T-helper 1 cell treated with Interleukin-12 subunit alpha and Interleukin-12 subunit beta and Interleukin-4 antibody, amounts not matched to agents 30 μg/mL and 1 μg/mL, for 36 hours (primary cell): ENCODE data around the gene DSC2.
"Not testable (repeated sequence)": the region's sequence is repeated elsewhere in the genome, so short reads cannot be mapped to it uniquely, and the experiment has no call there.

ENCODE experiments used
- H3K27ac Mint-ChIP-seq: one replicate; pipeline ENCODE4 v1.8.0; 2021; ENCODE audit warnings: mild to moderate bottlenecking, mixed read lengths
- H3K27me3 Mint-ChIP-seq: one replicate; pipeline ENCODE4 v1.8.0; 2021; ENCODE audit warnings: low read depth, mixed read lengths
- H3K36me3 Mint-ChIP-seq: one replicate; pipeline ENCODE4 v1.8.0; 2021; ENCODE audit warnings: low read depth, mixed read lengths
- H3K4me1 Mint-ChIP-seq: one replicate; pipeline ENCODE4 v1.8.0; 2021; ENCODE audit warnings: low read depth, mixed read lengths
- H3K4me3 Mint-ChIP-seq: one replicate; pipeline ENCODE4 v1.8.0; 2021; ENCODE audit warnings: mild to moderate bottlenecking, moderate library complexity, mixed read lengths
- H3K9me3 Mint-ChIP-seq: one replicate; pipeline ENCODE4 v1.8.0; 2021; ENCODE audit warnings: mixed read lengths

Gene DSC2

DNA sequence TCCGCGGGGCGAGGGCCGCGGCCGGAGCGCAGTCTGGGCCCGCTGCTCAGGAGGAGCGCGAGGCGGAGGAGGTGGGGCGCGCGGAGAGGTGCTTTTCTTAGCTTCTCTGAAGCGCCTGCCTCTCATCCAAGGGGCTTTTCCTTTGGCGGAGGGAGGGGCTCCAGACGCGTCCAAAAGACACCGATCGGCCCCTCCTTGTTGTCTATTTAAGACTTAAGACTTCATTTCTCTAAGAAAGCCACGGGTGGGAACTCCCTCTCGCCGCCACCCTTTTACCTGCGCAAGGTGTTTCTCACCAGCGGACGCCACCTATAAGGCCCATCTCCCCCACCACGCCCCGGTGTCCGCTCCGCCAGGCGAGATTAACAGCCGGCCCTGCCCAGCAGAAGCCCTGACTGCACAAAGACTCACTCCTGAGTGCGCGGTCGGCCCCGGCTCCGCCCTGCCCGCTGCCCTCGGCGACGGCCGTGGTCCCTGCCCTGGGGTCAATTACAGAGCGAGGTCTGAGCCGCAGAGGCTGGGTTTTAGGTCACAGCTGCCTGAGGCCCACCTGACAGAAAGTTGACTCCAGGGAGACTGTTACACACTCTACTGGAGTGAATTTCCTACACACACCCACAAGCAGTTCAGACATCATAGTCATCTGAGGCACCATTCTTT, at the start of gene DSC2:
DSC2 (minus strand) TSS at position 397 of the 660 bp plus-strand sequence. CDS start 450 bp downstream, outside the sequence.
- Mint-ChIP-seq H3K27ac (no peak within 1 kb of the TSS), H3K27me3 (peaks cover 35% of the 10 kb centered on the region), H3K36me3 (no peaks in the 10 kb centered on the region), H3K4me3 (no peak within 1 kb of the TSS), H3K4me1 (no peaks in the 10 kb centered on the region), H3K9me3 (no peaks in the 10 kb centered on the region)

DNA sequence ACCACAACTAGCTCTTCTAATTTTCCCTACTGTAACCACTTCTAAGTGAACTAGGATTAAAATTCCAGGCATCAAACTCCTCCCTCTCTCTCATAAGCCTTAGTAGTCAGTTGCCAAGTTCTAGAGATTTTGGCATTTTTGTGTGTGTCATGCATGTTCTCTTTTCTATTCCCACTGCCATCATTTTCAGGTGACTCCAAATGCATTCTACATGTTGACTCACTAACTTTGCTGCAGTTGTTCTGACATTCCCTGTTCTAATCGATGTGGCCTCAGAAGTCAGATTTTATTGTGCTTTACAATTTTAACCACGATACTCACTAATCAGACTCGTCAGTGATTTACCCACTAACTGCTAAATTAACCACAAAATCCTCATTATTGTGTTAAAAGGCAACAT, 47.1 kb upstream of the DSC2 start:
- Mint-ChIP-seq H3K9me3 (peaks cover 14% of the 10 kb centered on the region), H3K27ac (no peak overlapping the region), H3K4me1 (no peaks in the 10 kb centered on the region), H3K4me3 (no peak overlapping the region), H3K36me3 (no peaks in the 10 kb centered on the region), H3K27me3 (no peaks in the 10 kb centered on the region)

DNA sequence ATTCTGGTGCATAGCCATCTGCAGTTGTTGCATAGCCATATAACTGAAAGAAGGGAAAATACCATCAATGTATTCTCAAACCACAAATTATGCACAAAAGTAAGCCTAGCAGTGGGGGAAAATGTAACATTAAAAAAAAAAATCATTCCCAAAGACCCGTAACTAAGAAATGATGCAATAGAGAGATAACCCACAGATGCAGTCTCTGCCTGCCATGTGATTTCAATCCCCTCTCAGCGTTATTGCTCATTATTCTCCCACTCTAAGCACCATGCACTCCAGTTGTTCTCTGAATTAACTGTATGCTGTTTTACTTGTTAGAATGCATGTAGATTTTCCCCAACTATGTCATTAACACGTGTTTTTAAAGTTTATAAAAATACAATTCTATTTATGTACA, 46.4 kb upstream of the DSC2 start:
- no peaks in the 10 kb centered on the region for H3K4me1 Mint-ChIP-seq
- H3K36me3 Mint-ChIP-seq, result no peaks in the 10 kb centered on the region
- H3K27ac Mint-ChIP-seq, result no peak overlapping the region
- peaks cover 14% of the 10 kb centered on the region for H3K9me3 Mint-ChIP-seq
- no peaks in the 10 kb centered on the region for H3K27me3 Mint-ChIP-seq
- H3K4me3 Mint-ChIP-seq, result no peak overlapping the region

DNA sequence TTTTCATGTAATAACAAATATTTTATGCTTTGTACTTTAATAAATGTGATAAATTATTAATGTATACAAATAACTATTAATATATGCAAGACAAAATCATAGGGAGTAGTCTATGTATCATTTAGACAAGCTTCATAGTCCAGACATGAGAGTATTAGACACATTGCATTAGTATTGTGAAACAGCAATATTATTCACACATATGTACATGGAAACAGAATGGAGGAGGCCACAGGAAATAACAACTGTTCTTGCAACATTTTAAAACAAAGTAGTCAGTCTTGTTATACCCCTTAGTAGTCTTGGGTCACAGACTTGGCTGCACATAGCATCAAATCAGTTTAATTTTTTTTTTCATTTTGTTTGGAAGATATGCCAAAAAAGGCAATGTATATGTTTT, 44.6 kb upstream of the DSC2 start:
- Mint-ChIP-seq H3K36me3 (no peaks in the 10 kb centered on the region), H3K27ac (no peak overlapping the region), H3K9me3 (peaks cover 14% of the 10 kb centered on the region), H3K4me3 (no peak overlapping the region), H3K27me3 (no peaks in the 10 kb centered on the region), H3K4me1 (no peaks in the 10 kb centered on the region)

DNA sequence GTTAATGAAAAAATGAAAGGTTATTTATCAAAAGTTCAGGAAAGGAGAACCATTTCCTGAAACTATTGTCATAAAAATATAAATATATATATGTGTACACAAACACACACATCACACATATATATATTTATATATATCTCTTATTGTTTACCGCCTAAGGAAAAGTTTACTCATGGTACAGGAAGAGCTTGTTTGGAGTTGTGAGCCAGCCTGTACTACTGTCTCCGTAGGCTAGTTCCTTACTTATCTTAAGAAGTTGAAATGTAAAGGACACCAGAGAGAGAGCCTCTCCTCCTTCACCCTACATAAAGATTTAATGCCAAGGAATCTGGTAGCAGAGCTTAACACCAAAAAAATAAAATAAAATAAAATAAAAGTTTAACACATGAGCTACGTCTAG, 40.8 kb upstream of the DSC2 start:
- Mint-ChIP-seq H3K27ac (no peak overlapping the region), H3K27me3 (no peaks in the 10 kb centered on the region), H3K4me1 (no peaks in the 10 kb centered on the region), H3K4me3 (no peak overlapping the region), H3K36me3 (no peaks in the 10 kb centered on the region), H3K9me3 (peaks cover 14% of the 10 kb centered on the region)

DNA sequence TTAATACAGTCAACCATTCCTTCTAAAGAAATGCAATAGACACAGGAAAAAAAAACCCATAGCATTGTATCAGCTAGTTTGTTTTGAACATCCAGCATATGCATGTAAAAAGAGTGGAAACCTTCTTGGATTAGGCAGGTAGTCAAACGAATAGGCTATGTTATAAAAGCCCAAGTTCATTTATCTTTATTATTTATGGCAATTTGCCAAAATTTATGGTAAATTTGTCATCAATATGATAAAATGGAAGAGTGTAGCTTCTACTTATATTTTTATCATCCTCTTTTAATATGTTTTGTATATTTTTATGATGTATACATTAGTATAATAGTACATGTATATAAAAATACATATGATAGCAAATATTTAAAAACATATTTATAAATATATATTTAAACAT, 36.5 kb upstream of the DSC2 start:
- H3K9me3 Mint-ChIP-seq, result no peaks in the 10 kb centered on the region
- H3K27me3 Mint-ChIP-seq, result no peaks in the 10 kb centered on the region
- no peak overlapping the region for H3K4me3 Mint-ChIP-seq
- H3K36me3 Mint-ChIP-seq, result no peaks in the 10 kb centered on the region
- no peaks in the 10 kb centered on the region for H3K4me1 Mint-ChIP-seq
- no peak overlapping the region for H3K27ac Mint-ChIP-seq

DNA sequence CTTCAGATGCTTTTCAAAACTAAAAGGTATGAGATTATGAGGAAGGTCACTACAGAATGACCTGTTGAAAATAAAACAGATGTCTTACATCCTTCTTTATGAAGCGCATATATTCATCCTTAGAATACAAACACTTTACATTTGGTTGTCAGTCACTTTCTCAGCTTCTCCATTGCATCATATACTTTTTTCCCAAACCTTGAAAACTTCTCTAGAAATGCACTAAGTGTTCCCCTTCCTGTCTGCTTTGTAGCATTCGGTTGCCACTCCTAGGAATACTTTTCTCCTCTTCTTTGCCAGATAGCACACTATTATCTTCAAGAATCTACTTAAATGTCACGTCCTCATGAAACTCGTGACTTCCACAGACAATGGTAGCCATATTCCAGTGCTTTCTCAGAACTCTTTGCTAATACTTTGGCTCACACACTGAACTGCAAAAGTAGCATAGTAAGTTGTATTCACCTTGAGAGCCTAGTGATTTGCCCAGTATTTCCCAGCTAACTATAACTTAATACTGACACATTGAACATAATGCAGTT, 32.8 kb upstream of the DSC2 start:
- no peak overlapping the region for H3K27ac Mint-ChIP-seq
- H3K36me3 Mint-ChIP-seq, result no peaks in the 10 kb centered on the region
- no peaks in the 10 kb centered on the region for H3K9me3 Mint-ChIP-seq
- no peaks in the 10 kb centered on the region for H3K4me1 Mint-ChIP-seq
- no peak overlapping the region for H3K4me3 Mint-ChIP-seq
- no peaks in the 10 kb centered on the region for H3K27me3 Mint-ChIP-seq

DNA sequence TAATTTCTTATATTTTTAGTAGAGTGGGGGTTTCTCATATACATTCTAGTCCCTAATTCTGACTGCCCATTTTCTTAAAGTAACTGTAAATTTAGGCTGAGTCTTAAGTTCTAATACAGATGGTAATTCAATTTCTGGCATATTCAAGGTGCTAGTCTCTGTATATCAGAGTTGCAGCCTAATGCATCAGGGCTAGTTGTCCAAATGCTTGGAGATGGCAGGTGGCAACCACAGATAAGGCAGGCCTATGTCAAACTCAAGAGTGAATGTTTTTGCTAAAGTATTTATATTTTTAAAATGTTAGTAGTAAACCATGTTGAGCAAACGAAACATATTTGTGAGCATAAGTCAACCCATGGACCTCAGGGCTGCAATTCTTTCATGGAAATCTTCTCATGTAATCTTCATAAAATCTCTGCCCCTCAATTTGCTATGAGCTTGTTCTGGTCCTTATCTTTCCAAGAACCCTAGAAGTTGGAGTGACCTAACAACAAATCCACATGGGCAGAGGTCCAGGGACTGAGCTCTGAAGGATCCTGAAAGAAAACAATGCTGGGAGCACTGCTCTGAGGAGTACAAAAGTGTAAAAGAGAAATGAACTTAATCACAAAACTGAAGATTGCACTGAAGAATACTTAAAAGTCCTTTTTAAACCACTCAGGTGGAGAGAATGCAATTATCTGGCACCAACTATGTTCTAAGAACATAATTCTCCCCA, 27.3 kb upstream of the DSC2 start:
- no peak overlapping the region for H3K27ac Mint-ChIP-seq
- H3K36me3 Mint-ChIP-seq, result no peaks in the 10 kb centered on the region

DNA sequence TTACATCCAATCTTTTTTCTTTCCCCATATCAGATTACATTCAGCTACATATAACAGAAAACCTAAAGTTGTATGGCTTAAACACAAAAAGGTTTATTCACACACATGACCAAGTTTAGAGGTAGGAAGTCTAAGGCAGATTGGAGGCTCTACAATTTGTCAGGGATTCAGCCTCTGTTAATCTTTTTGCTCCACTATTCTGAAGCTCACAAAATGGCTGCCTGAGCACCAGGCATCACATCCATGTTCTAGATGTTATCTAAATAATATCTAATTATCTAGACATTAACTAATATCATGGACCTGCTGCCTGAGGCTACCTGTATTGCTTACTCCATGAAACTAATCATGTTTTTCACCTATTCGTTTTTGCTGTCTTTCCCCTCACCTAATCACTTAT, 23.7 kb upstream of the DSC2 start:
- Mint-ChIP-seq H3K4me3 (no peak overlapping the region), H3K27ac (no peak overlapping the region), H3K9me3 (no peaks in the 10 kb centered on the region), H3K4me1 (no peaks in the 10 kb centered on the region), H3K36me3 (no peaks in the 10 kb centered on the region), H3K27me3 (no peaks in the 10 kb centered on the region)

More for the DNA sequence above, 27.3 kb upstream of the DSC2 start:
- Mint-ChIP-seq H3K27me3 (no peaks in the 10 kb centered on the region), H3K9me3 (no peaks in the 10 kb centered on the region), H3K4me3 (no peak overlapping the region), H3K4me1 (no peaks in the 10 kb centered on the region)

DNA sequence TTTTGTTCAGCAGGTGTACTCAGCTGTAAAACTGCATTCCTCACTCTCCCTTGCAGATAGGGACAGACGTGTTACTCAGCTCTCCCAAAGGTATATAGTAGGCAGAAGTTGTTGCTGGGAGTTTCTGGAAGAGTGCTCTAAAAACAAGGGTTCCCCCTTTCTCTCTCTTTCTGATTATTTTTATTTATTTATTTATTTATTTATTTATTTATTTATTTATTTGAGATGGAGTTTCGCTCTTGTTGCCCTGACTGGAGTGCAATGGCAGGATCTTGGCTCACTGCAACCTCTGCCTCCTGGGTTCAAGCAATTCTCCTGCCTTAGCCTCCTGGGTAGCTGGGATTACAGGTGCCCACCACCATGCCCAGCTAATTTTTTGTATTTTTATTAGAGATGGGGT, 20.9 kb upstream of the DSC2 start:
- not testable (repeated sequence) for H3K27ac Mint-ChIP-seq, H3K27me3 Mint-ChIP-seq, H3K9me3 Mint-ChIP-seq, H3K36me3 Mint-ChIP-seq, H3K4me3 Mint-ChIP-seq, H3K4me1 Mint-ChIP-seq

DNA sequence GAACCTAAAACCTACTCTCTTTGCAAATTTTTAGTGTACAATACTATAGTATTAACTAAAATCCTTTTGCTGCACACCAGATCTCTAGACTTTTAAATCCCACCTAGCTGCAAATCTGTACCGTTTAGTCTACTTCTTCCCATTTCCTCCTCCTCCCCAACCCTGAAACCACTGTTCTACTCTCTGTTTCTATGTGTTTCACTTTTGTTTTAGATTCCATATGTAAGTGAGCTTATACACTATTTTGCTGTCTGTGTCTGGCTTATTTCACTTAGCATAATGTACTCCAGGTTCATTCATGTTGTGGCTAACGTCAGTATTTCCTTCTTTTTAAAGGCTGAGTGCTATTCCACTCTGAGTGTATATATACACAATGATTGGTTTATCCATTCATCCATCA, 18.4 kb upstream of the DSC2 start:
- H3K4me1 Mint-ChIP-seq, result no peaks in the 10 kb centered on the region
- no peaks in the 10 kb centered on the region for H3K27me3 Mint-ChIP-seq
- no peak overlapping the region for H3K4me3 Mint-ChIP-seq
- no peaks in the 10 kb centered on the region for H3K9me3 Mint-ChIP-seq
- H3K36me3 Mint-ChIP-seq, result no peaks in the 10 kb centered on the region
- no peak overlapping the region for H3K27ac Mint-ChIP-seq

DNA sequence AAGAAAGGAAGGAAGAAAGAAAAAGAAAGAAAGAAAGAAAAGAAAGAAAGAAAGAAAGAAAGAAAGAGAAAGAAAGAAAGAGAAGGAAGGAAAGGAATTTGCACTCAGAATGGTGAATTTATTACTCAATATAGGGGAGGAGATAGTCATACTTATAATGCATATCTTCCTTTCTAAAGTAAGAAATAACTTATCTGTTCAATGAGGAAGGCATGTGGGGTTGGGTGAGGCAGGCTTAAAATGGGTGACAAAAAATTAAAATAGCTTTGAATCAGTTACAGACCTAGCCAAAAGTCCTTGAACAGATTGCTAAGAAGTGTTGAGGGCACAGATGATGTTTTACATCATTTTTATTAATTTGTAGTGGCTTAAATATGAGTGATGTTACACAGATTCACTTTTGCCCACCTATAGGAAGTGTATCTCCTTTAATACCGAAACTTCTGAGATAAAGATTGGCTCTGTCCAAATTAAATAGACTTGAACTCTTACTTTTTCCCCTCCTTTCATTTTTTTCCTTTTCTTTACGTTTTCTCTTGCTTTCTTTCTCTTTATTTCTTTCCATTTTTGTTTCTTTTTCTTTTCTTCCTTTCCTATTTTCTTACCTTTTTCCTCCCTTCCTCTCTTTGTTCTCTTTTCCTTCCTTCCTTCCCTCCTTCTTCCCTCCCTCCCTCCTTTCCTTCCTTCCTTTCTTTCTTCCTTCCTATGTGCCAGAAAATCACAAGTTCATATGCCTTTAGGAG, 14.8 kb upstream of the DSC2 start:
- Mint-ChIP-seq H3K36me3 (no peaks in the 10 kb centered on the region), H3K4me1 (no peaks in the 10 kb centered on the region), H3K9me3 (no peaks in the 10 kb centered on the region), H3K4me3 (no peak overlapping the region), H3K27ac (no peak overlapping the region), H3K27me3 (no peaks in the 10 kb centered on the region)

DNA sequence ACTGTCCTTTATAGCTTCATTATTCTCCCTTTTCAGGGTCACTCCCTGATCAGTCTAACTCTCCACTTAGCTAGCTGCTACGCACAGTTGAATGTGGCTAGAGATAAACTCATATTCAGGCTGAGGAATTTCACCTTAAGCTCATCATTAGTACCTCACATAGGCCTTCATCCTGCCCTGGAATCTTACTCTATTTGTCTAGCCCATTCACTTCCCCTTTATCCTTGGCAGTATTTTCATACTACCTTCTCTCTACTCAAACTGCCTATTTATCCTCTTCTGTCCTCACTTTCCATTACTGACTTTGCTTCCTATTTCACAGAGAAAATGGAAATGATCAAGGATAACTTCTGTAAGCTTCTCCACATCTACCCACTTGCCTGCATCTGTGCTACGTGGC, 10.6 kb upstream of the DSC2 start:
- no peaks in the 10 kb centered on the region for H3K36me3 Mint-ChIP-seq
- no peaks in the 10 kb centered on the region for H3K9me3 Mint-ChIP-seq
- H3K4me3 Mint-ChIP-seq, result no peak overlapping the region
- no peak overlapping the region for H3K27ac Mint-ChIP-seq
- H3K27me3 Mint-ChIP-seq, result no peaks in the 10 kb centered on the region
- H3K4me1 Mint-ChIP-seq, result no peaks in the 10 kb centered on the region

DNA sequence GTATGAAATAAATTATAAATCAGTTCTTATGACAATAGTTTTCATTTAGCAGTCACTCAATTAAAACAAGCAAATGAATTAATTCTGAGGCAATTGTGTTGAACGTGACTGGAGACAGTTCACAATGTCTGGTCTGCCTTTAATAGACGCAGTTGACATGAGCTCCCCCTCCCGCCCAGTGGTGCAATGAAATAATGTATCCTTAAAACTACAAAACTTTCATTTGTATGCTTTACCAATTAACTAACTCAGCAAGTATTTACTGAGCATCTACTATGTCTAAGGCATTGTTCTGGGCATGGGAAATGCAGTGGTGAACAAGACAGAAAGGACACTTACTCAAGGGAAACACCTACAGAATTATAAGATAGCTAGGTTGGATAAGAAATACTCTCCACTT, 3.5 kb upstream of the DSC2 start:
- Mint-ChIP-seq H3K27me3 (peaks cover 16% of the 10 kb centered on the region), H3K4me1 (no peaks in the 10 kb centered on the region), H3K36me3 (no peaks in the 10 kb centered on the region), H3K27ac (no peak overlapping the region), H3K9me3 (no peaks in the 10 kb centered on the region), H3K4me3 (no peak overlapping the region)

DNA sequence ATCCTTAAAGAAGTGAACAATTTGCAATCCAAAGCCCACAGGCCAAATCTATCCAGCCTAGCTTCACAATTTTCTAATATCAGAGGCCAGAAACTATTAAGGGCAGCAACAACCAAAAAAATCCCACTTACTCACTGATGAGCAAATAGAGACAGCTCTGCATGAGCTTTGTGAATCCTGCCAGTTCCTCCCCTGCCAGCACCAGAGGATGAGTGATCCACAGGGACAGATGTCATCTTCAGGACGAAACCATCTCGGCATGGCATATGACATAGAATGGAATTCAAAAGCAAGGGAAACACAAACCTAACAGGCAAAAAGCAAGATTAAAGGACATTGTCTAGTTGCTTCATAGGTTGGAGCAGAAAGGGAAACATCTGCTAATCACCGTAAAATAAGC, 2.2 kb upstream of the DSC2 start:
- Mint-ChIP-seq H3K27me3 (peaks cover 27% of the 10 kb centered on the region), H3K36me3 (no peaks in the 10 kb centered on the region), H3K4me1 (no peaks in the 10 kb centered on the region), H3K4me3 (no peak overlapping the region), H3K9me3 (no peaks in the 10 kb centered on the region), H3K27ac (no peak overlapping the region)
